GM19023 (cell line): Measurements from ENCODE around the gene SYT12.

Experiments
- ATAC-seq: cut with Tn5 transposase; IDR thresholded peaks from one replicate; pipeline ENCODE4 v1.9.1; 2021; ENCODE audit warnings: mild to moderate bottlenecking, moderate library complexity; ENCODE audit not compliant: unreplicated experiment

The SYT12 gene

GRCh38 chr11:67098799-67099429 lies 76.0 kb downstream of the SYT12 start:
- ATAC-seq, result no peak

- ATAC-seq, result peak; percentile 64
Observed at GRCh38 chr11:67099831-67100324, 76.9 kb downstream of the SYT12 start.
